Medulla oblongata (tissue), 1 donor: ENCODE data around the gene SPEG.
A peak's percentile ranks its signal among the peaks of the same experiment; 100 is the strongest.

ENCODE experiments used
- DNase-seq: peaks from one replicate; pipeline ENCODE4 v3.0.0-alpha.2; 2015; ENCODE audit errors: extremely low spot score

SPEG gene

DNA sequence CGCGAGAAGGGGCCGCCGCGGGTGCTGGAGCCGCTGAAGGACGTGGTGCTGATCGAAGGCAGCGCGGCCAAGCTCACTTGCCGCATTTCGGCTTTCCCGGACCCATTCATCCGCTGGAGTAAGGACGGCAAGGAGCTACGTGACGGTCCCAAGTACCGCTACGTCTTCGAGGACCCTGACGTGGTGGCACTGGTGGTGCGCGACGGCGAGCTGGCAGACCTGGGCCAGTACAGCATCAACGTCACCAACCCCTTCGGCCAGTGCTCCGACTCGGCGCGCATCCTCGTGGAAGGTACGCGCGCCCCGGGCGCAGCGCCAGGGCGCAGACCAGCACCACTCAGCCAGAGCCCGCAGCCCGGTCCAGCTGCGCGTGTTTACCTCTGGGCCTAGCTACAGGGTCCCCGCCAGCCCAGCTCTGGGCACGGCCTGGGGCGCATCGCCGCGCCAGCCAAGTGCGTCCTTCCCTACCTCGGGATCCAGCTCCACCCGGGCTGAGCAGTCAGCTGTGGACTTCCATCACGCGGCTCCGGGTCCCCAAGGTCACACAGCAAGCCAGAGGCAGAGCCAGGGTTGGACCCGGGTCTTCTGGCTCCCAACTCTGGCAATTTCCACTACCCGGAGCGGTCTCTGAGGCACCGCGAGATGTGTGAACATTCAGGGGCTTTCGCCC is 62.3 kb downstream of the SPEG start:
- no peak for DNase-seq

DNA sequence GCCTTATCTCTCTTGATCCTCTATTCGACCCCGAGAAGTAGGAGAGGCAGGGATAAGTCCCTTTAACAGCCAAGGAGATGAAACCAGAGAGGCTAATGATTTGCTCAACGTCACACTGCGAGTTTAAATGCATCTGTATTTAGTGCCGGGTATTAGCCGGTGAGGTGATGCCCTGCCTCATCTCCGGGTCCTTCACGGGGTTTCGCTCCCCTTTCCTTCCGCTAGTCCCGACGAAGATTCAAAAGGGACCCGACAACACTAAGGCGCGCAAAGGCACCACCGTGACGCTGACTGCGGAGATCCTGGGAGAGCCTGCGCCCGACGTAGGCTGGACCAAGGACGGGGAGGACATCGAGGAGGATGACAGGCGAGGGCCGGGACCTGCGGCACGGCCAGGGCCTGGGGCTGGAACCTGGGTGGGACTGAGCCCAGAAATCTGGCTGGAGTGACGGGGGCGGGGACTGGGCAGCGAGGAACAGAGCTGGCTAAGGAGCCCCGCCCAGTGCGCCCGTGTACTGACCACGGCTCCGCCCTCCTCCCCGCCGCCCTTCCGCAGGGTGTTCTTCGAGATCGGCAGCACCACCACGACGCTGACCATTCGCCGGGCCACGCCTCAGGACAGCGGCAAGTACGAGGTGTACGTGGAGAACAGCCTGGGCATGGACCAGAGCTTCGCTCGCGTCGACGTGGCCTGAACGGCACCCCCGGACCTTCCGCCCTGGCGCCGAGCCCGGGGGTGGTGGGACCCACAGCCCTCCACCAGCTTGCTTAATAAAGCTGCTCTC is 63.0 kb downstream of the SPEG start:
- peak; percentile 63 for DNase-seq

DNA sequence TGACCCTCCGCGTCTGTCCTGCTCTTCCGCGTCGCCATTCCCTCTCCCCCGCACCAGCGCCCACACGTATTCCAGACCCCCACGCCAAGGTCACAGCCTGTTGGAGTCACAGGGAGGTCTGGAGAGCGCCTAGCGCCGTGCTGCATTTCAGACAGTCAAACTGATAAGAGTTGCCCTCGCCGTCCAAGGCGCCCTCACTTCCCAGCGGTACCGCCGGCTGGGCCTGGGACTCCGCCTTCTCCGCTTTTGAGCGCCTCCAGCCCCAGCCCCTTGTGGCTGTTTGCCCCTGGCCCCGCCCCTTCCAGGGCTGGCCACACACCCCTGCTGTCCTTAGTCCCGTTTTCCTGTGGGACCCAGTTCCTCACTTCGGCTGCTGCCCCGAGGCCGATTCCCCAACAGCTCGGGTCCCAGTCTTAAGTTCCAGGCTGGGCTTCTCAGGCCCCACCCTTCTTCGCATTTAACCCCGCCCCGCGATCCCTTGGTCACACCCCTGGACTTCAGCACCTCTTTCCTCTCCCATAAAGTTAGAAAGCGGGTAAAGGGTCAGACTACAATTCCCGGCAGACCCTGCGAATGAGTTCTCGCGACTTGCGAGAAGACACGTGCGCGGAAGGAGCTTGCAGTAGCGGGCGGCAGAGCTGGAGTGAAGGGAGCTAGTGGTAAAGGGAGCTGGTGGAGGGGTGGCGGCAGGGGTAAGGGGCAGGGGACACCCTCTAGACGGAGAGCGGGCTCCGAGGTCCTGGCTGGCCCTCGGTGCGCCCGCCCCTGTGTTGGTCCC is 63.8 kb downstream of the SPEG start, which contains the start of gene GMPPA:
Gene GMPPA (plus strand): TSS at position 612 of the 778 bp plus-strand sequence. CDS start 1,085 bp downstream, outside the sequence.
- DNase-seq: peak; percentile 98

DNA sequence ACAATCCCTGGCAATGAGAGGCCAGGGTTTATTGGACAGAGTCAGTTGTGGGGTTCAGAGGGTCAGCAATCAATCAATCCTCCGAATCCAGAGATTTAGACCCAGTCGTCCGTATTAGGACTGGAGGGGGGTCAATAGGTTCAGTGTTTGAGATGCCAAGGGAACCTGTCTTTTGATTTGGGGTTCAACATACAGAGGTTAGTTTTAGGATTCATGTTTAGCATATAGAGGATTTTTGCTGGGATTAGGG is 64.3 kb downstream of the SPEG start:
- no peak for DNase-seq

DNA sequence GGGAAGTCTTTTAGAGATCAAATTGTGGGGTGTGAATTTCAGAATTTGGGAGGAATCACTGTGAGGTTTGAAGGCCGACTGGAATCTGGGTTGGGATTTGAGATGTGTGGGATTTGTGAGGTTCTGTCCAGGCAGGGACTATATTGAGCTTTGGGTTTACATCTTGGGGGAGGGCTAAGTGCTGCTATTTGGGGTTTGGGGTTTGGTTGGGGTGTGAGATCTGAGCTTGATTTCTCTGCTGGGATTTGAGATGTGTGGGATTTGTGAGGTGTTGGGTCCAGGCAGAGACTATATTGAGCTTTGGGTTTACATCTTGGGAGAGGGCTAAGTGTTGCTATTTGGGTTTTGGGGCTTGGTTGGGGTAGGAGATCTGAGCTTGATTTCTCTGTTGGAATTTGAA is 64.9 kb downstream of the SPEG start:
- no peak for DNase-seq

- no peak for DNase-seq
Measured at GRCh38 chr2:219500135-219500534, 65.5 kb downstream of the SPEG start.

DNA sequence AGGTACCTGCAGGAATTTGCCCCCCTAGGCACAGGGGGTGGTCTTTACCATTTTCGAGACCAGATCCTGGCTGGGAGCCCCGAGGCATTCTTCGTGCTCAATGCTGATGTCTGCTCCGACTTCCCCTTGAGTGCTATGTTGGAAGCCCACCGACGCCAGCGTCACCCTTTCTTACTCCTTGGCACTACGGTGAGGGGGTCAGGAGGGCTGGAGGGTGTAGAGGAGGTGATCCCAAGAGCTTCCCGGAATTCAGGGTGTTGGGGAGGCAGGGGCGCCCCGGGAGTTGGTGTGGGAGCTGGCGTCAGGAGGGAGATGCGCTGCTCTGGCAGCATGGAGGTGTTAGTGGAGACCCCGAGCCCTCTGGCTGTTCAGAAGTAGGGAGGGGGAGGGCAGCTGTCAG is 67.2 kb downstream of the SPEG start:
- DNase-seq: no peak

GRCh38 chr2:219502618-219503017 is 68.0 kb downstream of the SPEG start:
- DNase-seq: no peak

GRCh38 chr2:219505585-219505984 is 70.9 kb downstream of the SPEG start:
- no peak for DNase-seq

GRCh38 chr2:219506153-219506801 is 71.6 kb downstream of the SPEG start:
- DNase-seq: no peak

DNA sequence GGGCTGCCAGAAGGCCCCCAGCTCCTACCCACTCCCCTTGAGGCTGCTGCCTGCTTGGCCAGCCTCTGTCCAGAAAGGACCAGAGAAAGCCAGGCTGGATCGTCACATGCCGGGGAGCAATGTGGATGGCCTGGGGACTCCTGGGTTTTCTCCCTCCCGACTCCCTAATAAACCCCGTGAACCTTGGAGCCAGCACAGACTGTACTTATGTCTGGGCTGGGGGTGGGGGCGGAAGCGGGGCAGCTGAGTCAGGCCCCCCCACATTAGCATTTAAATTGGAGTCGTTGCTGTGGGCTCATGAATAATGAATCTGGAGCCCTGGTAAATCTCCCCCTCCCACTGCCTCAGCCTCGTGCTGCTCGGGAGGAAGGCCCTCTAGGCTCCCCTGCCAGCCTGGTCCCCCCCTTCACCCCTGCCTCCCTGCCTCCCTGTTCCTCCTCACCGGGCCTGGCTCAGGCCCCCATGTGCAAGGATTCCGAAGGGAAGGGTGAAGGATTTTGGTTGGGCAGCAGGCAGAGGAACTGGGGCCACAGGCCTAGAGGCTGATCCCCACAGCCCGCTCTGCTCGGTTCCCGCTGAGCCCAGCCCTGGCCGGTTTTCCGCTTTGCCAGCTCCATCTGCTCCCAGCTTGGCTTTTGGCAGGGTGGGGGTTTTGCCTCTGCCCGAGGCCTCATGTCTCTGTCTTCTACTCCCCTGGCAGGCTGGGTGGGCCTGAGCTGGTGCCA is 72.3 kb downstream of the SPEG start:
- peak; percentile 40 for DNase-seq

GRCh38 chr2:219507581-219508443 is 73.2 kb downstream of the SPEG start:
- DNase-seq: no peak

DNA sequence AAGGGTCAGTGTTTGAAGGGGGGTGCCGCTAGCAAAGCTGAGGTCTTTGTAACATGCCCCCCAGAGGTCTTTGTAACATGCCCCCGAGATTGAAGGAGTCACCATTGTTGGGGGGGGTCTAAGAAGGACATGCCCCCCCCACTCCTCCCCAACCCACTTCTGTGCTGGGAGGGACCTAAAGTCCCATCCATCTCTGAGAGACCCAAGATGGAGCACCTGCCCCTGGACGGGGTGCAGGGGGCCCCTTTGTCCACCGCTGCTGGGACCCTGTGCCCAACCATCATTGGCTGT is 73.7 kb downstream of the SPEG start:
- DNase-seq: no peak

DNA sequence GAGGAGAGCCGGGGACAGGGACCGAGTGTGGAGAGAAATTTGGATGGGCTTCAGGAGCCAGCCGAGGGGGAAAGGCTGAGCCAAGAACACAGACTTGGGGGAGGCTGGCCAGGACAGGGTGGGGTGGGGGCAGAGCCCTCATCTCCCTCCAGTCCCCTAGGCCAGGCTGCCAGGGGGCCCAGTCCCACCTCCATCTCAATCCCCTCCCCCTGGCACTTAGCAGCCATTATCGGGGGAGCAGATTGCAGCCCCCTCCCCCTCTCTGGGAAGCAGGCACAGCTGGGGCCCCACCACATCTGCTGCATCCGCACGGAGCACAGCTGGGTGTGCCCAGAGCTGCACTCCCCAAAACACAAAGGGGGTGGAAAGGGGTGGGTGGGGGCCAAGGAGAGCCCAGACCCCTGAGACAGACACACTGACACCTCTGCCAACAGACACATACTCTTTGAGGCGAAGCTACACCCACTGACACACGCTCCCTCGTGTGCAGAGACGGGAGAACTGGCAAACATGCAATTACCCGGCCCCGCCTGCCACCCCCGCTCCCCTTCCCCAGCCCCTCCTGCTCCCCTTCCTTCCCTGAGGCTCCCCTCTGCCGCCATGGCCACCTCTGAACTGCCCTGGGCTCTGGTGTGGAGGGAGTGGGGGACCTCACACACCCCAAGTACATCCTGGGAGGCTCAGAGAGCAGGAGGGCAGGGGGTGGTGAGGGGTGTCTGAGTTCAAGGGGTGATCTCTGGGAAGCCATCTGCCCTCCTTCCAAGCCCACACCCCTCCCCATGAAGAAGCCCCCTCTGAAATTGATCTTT is 74.5 kb downstream of the SPEG start:
- DNase-seq: no peak

DNA sequence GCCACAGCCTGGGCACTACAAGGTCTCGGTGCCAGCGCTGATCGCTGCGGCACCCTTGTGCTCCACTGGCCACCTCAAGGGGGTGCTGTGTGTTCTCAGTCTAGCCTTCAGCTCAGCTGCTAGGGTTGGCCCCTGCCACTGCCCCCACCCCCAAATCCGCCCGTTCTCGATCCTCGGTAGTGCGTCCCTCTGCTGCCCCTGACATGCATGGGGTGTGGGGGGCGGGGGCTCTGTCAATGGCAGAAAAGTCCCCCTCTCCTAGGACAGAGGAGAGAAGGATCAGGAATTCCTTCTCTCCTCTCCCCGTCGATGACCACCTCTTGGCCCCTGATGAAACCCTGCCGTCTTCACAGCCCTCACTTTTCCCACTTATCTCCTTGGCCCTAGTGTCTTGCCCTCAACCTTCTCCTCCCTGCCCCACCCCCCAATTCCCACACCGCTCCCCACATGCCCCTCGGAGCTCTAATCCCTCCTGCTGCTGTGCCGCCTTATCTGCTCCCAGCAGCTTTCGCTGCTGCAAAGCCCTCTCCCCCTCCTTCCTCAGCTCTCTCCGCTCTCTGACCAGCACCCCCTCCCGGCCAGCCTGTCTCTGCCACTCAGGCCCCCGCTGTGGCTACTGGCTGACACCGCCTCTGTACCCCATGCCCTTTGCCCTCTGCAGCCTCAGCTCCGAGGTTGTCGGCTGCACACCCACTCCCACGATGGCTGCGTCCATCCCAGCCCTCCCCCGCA is 75.3 kb downstream of the SPEG start:
- peak; percentile 73 for DNase-seq

DNA sequence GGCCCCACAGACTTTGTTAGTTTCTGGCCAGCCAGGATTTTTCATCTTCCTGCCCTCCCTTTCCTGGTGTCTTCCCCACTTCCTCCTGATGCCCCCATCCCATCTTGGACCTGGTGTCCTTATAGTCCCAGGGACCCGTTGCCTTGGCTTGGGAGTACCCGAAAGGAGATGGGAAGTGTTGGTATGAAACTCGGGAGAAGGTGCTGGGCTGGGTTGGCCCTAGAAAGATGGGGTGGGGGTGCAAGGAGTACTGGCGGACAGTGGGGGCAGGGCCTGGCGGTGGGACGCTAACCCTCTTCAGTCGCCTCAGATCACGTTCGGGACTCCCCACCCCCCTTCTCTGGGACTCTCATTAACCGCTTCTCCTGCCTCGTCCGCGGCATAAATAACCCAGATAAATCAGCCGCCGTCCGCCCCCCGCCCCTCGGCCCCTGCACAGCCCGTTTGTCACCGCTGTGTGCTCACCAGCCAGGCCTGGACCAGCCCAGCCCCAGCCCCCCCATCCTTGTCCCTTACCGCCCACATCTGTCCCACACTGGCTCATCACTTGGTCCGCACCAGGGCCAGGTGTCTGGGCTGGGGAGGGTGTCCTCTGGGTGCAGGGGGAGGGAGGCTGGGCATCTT is 76.0 kb downstream of the SPEG start:
- no peak for DNase-seq

DNA sequence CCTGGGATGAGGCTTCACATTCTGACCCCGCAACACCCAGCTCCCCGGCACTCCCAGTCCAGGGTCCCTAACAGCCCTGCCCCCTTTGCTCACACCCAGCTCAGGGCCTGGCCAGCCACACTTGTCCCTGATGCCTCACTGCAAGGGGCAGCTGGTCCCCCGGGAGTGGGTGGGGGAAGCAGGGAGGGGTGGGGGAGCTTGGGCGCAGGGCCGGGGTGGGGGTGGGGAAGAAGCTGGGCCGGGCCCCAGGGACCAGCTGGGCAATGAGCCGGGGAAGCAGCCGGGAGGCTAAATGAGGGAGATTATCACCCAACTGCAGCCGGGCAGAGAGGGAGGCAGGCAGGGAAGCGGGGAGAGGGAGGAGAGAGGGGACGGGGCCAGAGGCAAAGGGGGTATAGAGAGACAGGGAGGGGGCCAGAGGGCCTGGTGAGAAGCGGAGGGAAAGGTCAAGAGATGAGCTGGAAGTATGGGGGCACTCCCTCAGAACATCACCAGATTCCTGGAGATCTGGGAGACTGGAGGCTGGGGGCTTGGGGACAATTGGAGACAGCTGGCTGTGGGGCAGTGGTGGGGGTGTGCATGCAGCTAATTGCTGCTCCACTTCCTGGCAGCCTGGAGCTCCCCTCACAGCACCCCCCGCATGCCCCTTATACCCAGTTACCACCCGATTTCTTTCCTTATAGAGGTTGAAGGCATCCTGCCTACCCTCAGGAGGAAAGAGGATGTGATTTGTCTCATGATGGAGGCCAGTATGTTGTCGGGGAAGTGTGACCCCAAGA is 77.1 kb downstream of the SPEG start:
- DNase-seq: no peak
